Osteocyte (in vitro differentiated cells): ENCODE results near the gene PRRT1. TPM values are rescaled to one million over a fixed set of nuclear protein-coding genes. Genes with fewer than 3 reads are reported as not detected.

Source experiments
- DNase-seq: peaks from one replicate; pipeline ENCODE4 v3.0.0; 2021; ENCODE audit warnings: mixed read lengths; ENCODE audit not compliant: unreplicated experiment; ENCODE audit errors: extremely low spot score
- H3K27ac Mint-ChIP-seq: one replicate; pipeline ENCODE4 v1.8.0; 2021; ENCODE audit warnings: mild to moderate bottlenecking, mixed read lengths; ENCODE audit not compliant: unreplicated experiment
- H3K27me3 Mint-ChIP-seq: one replicate; pipeline ENCODE4 v1.8.0; 2021; ENCODE audit warnings: mixed read lengths; ENCODE audit not compliant: unreplicated experiment
- H3K36me3 Mint-ChIP-seq: one replicate; pipeline ENCODE4 v1.8.0; 2021; ENCODE audit warnings: mixed read lengths; ENCODE audit not compliant: unreplicated experiment
- H3K4me1 Mint-ChIP-seq: one replicate; pipeline ENCODE4 v1.8.0; 2021; ENCODE audit warnings: mixed read lengths; ENCODE audit not compliant: unreplicated experiment
- H3K4me3 Mint-ChIP-seq: one replicate; pipeline ENCODE4 v1.8.0; 2021; ENCODE audit warnings: mild to moderate bottlenecking, moderate library complexity, mixed read lengths; ENCODE audit not compliant: unreplicated experiment
- H3K9me3 Mint-ChIP-seq: one replicate; pipeline ENCODE4 v1.8.0; 2021; ENCODE audit warnings: mixed read lengths; ENCODE audit not compliant: unreplicated experiment
- total RNA-seq: library from RNA; stranded (reverse); gene quantifications from 2 replicates; pipeline ENCODE4 v1.2.1, GENCODE V29; 2021
- TF ChIP-seq, protein P1 (sequence below): fragments of 200-600 bp; sonication (generic); IDR thresholded peaks from 2 replicates; pipeline ENCODE4 v1.5.0; 2021; ENCODE audit warnings: antibody characterized with exemption, mild to moderate bottlenecking, moderate library complexity

PRRT1 gene
- total RNA-seq, 1 donor from 2014 or later: 2.1 TPM

DNA sequence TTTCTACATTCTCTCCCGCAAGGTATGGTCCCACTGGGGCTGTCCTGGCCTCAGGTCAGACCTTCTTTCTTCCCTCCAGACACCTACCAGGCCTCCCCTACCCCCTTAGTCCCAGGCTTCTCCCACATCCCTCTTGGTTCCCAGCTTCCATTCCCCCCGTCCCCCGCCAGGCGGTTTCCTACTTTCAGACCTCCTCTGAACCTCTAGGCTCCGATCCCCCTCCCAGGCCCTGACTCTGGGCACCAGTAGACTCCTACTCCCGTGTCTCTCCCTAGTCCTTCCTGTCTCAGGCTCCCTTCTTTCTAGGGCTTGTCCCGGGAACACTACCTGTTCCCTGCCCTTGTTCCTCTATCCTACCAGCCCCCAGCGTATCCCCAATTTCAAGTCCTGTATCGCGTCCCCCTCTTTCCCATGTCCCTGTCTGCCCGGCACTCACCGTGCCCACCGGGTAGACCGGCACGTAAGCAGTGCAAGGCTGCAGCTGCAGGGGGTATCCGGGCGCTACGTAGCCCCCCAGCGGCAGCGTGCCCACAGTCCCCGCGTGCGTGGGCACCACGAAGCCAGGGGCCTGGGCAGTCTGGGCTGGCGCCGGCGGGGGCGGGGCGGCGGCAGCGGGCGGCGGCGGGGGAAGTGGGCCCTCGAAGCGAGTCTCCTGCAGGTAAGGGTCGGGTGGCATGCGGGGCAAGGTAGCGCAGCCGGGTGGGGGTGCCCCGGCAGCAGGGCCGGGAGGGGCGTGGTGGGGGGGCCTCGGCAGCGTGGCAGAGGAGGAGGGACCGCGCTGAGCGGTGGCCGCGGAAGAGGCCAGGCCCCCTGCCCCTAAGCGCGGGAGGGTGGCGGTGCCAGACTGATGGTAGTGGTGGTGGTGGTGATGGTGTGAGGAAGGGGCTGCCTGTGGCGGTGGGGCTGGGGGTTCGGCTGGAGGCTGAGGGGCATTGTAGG, 1.5 kb downstream of the PRRT1 start:
- Mint-ChIP-seq H3K27ac (no peak overlapping the region), H3K27me3 (no peaks in the 10 kb centered on the region), H3K4me1 (peaks cover 31% of the 10 kb centered on the region), H3K36me3 (peaks cover 2% of the 10 kb centered on the region), H3K9me3 (no peaks in the 10 kb centered on the region), H3K4me3 (no peak overlapping the region)
- no peak for DNase-seq
- TF ChIP-seq, protein P1, sequence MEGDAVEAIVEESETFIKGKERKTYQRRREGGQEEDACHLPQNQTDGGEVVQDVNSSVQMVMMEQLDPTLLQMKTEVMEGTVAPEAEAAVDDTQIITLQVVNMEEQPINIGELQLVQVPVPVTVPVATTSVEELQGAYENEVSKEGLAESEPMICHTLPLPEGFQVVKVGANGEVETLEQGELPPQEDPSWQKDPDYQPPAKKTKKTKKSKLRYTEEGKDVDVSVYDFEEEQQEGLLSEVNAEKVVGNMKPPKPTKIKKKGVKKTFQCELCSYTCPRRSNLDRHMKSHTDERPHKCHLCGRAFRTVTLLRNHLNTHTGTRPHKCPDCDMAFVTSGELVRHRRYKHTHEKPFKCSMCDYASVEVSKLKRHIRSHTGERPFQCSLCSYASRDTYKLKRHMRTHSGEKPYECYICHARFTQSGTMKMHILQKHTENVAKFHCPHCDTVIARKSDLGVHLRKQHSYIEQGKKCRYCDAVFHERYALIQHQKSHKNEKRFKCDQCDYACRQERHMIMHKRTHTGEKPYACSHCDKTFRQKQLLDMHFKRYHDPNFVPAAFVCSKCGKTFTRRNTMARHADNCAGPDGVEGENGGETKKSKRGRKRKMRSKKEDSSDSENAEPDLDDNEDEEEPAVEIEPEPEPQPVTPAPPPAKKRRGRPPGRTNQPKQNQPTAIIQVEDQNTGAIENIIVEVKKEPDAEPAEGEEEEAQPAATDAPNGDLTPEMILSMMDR: no peak

DNA sequence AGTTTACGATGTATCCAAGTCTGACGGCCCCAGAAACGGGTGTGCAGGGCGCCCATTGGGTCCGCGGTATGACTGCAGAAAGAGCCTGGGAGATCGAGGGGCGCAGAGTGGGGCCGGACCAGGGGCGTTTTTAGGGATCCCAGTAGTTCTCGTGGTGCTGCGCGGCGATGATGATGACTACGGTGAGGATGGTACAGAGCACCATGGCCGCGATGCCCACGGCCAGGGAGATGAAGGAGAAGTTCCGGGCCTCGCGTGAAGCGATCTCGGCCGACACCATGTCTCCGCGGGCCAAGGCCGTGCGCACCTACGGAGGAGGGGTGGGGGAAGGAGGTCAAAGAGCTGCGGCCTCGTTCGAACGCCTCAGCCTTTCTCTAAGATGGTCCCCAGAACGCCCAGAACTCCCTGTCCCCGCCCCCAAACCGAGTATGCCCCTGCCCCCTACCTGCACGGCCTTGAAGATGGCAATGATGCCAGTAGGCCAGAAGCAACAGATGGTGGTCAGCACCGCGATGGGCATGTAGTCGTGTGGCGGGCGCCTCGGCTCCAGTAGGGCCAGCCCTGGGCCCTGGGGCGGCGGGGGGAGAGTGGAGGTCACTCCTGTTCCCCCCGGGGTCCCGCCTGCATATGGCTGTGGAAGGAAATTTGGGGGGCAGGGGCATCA, 2.5 kb downstream of the PRRT1 start:
- Mint-ChIP-seq H3K27me3 (no peaks in the 10 kb centered on the region), H3K36me3 (peaks cover 2% of the 10 kb centered on the region), H3K9me3 (no peaks in the 10 kb centered on the region), H3K27ac (no peak overlapping the region), H3K4me3 (no peak overlapping the region), H3K4me1 (peaks cover 23% of the 10 kb centered on the region)
- no peak for DNase-seq
- TF ChIP-seq, protein P1: no peak

DNA sequence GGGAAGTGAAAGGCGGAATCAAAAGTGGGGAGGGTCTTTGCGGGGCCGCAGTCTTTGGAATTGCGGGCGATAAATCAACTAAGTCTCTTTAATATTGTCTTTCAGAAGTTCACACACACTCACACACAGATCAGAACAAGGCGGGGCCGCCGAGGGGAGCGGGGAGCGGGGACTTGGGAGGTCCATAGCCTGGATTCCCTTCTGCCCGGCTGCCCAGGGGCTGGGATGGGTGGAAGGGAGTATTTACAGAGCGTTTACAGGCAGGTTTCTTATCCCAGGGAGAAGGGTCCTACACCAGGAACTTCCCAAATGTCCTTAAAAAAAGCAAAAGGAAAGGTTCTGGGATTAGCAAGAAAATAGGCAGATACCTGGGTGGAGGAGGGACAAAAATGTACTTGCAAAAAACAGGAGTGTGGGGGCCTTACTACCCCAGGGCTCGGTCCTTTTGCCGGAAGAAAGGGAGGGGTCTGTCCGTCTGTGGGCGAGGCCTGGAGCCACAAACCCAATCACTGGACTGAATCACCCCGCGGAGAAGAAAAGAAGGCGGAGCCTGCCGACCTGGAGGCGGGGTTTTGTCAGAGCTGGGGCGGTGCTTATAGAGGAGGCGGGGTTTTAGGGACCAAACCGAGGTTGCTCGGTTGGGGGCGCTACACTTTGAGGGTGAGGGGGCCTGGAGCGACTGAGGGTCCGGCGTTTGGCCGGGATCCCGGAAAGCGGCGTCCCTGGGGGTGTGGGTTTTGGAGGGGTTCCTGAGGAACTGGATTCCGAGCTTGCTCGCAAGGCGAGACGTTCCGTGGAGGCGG, 3.2 kb downstream of the PRRT1 start:
- H3K4me1 Mint-ChIP-seq: peaks cover 22% of the 10 kb centered on the region

DNA sequence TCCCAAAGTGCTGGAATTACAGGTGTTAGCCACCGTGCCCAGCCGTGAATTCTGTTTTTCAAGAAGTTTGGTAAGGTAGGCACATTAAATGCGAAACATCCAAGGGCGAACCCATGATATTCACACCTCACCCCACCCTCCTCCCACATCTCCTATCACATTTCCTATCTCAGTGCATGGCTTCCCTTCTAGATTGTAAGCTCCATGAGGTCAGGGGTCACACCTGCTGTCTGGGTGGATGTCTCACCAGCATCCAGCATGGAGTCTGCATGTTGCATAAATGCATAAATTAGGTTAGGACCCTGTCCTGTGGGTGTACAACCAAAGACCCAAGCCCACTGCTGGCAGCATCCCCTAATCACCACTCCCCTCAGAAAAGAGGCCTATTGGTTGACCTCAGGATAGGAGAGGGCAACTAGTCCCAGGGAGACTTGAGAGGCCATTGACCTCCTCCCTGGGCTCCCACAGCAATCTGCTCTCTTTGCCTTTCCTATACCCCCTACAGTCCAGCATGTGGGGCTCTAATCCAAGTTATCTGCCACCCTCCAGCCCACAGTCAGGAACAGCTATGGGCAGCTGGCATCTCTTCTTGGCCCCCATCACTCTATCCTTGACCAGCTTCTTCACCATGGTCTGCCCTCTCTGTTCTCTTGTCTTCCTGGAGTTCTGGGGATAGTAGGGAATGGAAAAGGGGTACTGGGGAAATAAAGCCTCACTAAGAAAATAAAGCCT, 4.2 kb downstream of the PRRT1 start:
- Mint-ChIP-seq H3K27me3 (no peaks in the 10 kb centered on the region), H3K4me3 (no peak overlapping the region), H3K4me1 (peaks cover 14% of the 10 kb centered on the region), H3K27ac (no peak overlapping the region), H3K9me3 (no peaks in the 10 kb centered on the region), H3K36me3 (peaks cover 2% of the 10 kb centered on the region)
- DNase-seq: no peak
- TF ChIP-seq, protein P1: no peak

More for the DNA sequence above, 3.2 kb downstream of the PRRT1 start:
- Mint-ChIP-seq H3K4me3 (no peak overlapping the region), H3K9me3 (no peaks in the 10 kb centered on the region), H3K36me3 (peaks cover 2% of the 10 kb centered on the region), H3K27ac (no peak overlapping the region), H3K27me3 (no peaks in the 10 kb centered on the region)
- TF ChIP-seq, protein P1: no peak
- no peak for DNase-seq
